Activated naive CD4-positive, alpha-beta T cell treated with anti-CD3 and anti-CD28 coated beads, Interleukin-2, amount 50 U/mL, for 24 hours (primary cell): ENCODE data around the gene KRTAP3-1.
"Not testable (repeated sequence)": the region's sequence is repeated elsewhere in the genome, so short reads cannot be mapped to it uniquely, and the experiment has no call there.

Source experiments
- H3K27ac Mint-ChIP-seq: one replicate; pipeline ENCODE4 v1.8.0; 2021; ENCODE audit warnings: mild to moderate bottlenecking, mixed read lengths
- H3K27me3 Mint-ChIP-seq: one replicate; pipeline ENCODE4 v1.8.0; 2021; ENCODE audit warnings: mixed read lengths
- H3K36me3 Mint-ChIP-seq: one replicate; pipeline ENCODE4 v1.8.0; 2021; ENCODE audit warnings: mixed read lengths
- H3K4me1 Mint-ChIP-seq: one replicate; pipeline ENCODE4 v1.8.0; 2021; ENCODE audit warnings: mixed read lengths
- H3K4me3 Mint-ChIP-seq: one replicate; pipeline ENCODE4 v1.8.0; 2021; ENCODE audit warnings: mild to moderate bottlenecking, mixed read lengths
- H3K9me3 Mint-ChIP-seq: one replicate; pipeline ENCODE4 v1.8.0; 2021; ENCODE audit warnings: mixed read lengths

The KRTAP3-1 gene

DNA sequence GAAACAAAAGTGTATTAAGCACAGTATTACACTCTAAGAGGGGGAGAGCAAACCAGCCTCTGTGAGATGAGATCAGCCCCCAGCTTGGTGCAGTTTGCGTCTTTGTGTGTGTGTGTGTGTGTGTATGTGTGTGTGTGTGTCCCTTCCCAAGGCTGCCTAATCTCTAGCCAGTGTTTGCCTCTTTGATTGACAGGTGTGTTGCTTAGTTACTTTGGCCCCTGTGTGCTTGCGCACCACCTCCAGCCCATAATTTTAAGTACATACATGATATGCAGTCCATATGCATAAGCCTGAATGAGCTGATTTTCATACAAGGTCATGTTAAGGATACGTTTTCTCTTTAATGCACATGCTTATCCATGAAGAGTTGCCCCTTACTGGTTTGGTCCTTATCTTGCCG is 7.1 kb downstream of the KRTAP3-1 start:
- H3K27me3 Mint-ChIP-seq, result peaks cover 9% of the 10 kb centered on the region
- H3K9me3 Mint-ChIP-seq, result no peaks in the 10 kb centered on the region
- no peaks in the 10 kb centered on the region for H3K4me1 Mint-ChIP-seq
- H3K27ac Mint-ChIP-seq, result no peak overlapping the region
- H3K4me3 Mint-ChIP-seq, result no peak overlapping the region
- peaks cover 2% of the 10 kb centered on the region for H3K36me3 Mint-ChIP-seq

DNA sequence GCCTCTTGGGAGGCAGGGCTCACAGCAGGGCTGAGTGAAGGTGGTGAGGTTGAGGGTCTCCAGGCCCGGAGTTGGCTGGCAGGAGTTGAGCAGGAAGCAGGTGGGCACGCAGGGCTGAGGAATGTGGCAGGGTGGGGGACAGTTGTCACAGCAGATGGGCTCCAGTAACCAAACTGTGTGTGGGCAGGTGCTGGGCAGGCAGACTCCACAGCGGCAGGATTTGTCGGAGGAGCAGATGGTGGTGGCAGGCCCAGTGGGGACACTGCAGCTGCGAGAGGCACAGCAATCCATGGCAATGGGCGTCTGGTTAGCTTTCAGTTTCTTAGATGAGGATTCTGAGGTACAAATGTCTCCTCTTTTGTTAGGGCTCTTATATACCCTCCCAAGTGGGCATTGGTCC is 9.4 kb downstream of the KRTAP3-1 start, which contains the start of gene KRTAP3-2:
TSS of gene KRTAP3-2 (minus strand) at position 344 of the 400 bp plus-strand sequence. CDS start at position 291, 53 bp downstream.
- not testable (repeated sequence) for H3K4me1 Mint-ChIP-seq, H3K4me3 Mint-ChIP-seq, H3K36me3 Mint-ChIP-seq, H3K27ac Mint-ChIP-seq, H3K9me3 Mint-ChIP-seq
- peaks cover 12% of the 10 kb centered on the region for H3K27me3 Mint-ChIP-seq

DNA sequence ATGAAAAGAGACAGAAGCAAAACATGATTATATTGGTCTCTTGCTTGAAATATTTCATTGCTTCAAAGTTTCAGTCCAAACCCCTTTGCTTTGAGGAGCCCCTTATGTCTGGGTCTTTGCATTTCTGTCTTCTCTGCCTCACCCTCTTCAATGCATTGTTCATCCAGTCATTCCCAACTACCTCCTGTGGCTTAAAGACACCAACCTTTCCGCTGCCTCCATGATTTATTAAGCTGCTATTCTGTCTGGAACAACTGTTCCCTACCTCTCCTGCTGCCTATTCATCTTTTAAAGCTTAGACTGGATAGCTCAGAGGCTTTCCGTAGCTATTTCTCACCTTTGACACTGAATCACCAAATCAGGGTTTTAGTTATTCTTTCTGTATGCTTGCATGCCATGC is 11.6 kb downstream of the KRTAP3-1 start:
- Mint-ChIP-seq H3K27ac (no peak overlapping the region), H3K9me3 (no peaks in the 10 kb centered on the region), H3K4me1 (no peaks in the 10 kb centered on the region), H3K36me3 (peaks cover 2% of the 10 kb centered on the region), H3K27me3 (peaks cover 20% of the 10 kb centered on the region), H3K4me3 (no peak overlapping the region)

DNA sequence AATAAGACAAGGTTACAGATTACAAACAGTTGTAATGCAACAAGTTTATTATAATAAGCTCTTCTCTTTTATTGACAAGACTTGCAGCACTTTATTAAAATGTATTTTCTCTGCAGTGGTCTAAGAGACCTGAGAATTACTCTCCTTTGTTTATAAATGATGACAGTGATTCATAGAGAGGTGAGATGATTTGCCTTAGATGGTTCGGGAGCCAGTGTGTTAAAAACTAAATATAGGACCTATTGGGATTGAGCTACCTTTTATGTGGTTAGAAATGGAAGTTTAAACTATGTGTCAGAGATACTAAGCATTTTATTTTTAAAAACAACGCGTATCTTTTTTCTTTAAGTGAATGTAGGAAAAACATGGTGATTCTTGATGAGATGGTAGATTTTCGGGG is 12.1 kb downstream of the KRTAP3-1 start:
- Mint-ChIP-seq H3K27me3 (peaks cover 23% of the 10 kb centered on the region), H3K4me3 (no peak overlapping the region), H3K36me3 (peaks cover 2% of the 10 kb centered on the region), H3K27ac (no peak overlapping the region), H3K4me1 (no peaks in the 10 kb centered on the region), H3K9me3 (no peaks in the 10 kb centered on the region)

DNA sequence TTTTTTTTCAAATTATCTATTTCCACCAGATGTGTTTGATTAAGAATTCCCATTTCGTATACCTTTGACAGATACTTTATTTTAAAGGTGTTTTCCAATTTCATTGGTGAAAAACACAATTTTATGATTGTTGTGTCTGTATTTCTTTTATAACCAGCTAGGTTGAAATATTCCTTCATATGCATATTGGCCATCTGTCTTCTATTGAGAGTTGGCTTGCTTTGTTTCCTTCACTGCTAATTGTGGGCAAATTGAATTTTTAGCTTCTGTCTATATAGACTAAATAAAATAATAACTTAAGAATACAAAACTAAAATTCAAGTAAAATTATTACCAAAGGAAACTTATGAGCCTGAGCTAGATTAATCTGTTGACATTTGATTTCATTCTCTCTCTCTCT is 13.8 kb downstream of the KRTAP3-1 start:
- Mint-ChIP-seq H3K4me3 (no peak overlapping the region), H3K27ac (no peak overlapping the region), H3K36me3 (peaks cover 2% of the 10 kb centered on the region), H3K27me3 (peaks cover 23% of the 10 kb centered on the region), H3K9me3 (no peaks in the 10 kb centered on the region), H3K4me1 (no peaks in the 10 kb centered on the region)

DNA sequence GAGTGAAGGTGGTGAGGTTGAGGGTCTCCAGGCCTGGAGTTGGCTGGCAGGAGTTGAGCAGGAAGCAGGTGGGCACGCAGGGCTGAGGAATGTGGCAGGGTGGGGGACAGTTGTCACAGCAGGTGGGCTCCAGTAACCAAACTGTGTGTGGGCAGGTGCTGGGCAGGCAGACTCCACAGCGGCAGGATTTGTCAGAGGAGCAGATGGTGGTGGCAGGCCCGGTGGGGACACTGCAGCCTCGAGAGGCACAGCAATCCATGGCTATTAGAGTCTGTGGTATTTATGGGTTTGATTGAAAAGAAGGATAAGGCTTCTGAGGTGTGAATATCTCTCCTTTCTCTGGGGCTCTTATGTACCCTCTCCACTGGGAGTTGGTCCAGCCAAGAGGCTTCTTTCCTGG is 15.1 kb downstream of the KRTAP3-1 start, which contains the start of gene KRTAP3-3:
TSS of gene KRTAP3-3 (minus strand) at position 326 of the 400 bp plus-strand sequence. CDS start at position 259, 67 bp downstream.
- no peak within 1 kb of the TSS for H3K27ac Mint-ChIP-seq
- no peak within 1 kb of the TSS for H3K4me3 Mint-ChIP-seq
- H3K4me1 Mint-ChIP-seq, result no peaks in the 10 kb centered on the region
- H3K27me3 Mint-ChIP-seq, result peaks cover 19% of the 10 kb centered on the region
- H3K36me3 Mint-ChIP-seq, result no peaks in the 10 kb centered on the region
- H3K9me3 Mint-ChIP-seq, result no peaks in the 10 kb centered on the region

DNA sequence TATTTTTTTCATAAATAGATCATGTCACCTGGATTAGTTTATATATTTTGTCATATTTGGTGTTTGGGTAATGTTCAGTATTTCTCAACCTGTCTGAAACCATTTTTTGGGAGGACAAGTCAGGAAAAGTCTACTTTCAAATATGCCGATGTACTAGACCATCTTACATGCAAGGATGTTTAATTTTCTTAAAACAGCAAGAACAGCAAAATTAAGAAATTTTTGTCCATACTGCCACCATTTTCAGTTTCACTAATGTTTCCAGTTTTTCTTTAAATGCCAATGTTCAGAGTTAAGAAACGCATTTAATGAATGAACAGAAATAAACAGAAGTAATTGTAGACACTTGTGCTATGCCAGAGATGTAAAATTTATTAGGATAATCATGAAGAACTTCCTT is 15.8 kb downstream of the KRTAP3-1 start:
- Mint-ChIP-seq H3K4me1 (no peaks in the 10 kb centered on the region), H3K36me3 (no peaks in the 10 kb centered on the region), H3K27me3 (peaks cover 16% of the 10 kb centered on the region), H3K27ac (no peak overlapping the region), H3K4me3 (no peak overlapping the region), H3K9me3 (no peaks in the 10 kb centered on the region)

DNA sequence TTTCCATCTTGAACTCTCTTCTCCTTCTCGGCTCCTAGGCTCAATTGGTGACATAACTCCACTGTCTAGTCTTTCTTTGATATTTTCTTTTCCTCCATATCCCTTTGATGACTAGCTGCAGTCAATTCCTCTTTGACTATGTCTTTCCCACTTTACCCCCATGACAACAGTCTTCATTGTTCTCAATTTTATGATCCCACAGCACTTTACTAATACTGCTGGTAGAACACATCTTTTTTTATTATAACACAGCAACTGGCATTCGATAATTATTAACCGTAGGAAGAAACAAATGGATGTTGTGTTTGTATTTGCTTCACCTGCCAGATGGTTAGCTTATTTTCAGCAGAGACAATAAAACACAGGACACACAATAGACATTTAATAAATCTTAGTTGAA is 16.3 kb downstream of the KRTAP3-1 start:
- Mint-ChIP-seq H3K4me1 (no peaks in the 10 kb centered on the region), H3K9me3 (no peaks in the 10 kb centered on the region), H3K27ac (no peak overlapping the region), H3K36me3 (no peaks in the 10 kb centered on the region), H3K27me3 (peaks cover 16% of the 10 kb centered on the region), H3K4me3 (no peak overlapping the region)

DNA sequence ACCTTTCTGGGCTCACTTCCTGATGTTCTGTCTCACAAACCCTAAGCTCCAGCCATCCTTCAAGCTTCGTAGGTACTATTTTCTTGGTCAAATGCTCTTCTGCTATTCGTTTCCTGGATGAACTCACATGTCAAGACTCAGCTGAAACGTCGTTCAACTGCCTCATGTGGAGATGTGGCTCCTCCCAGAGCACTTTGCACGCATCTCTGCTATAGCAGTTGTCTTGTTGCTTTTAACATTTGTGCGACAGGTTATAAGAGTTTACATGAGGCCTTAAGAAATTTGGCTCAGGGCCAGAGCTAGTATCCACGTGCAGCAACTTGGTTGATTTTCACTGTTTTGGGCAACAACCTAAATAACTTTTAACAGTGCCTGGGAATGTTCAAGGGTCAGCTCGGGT is 22.0 kb downstream of the KRTAP3-1 start:
- Mint-ChIP-seq H3K27me3 (peaks cover 2% of the 10 kb centered on the region), H3K9me3 (no peaks in the 10 kb centered on the region), H3K27ac (no peak overlapping the region), H3K36me3 (no peaks in the 10 kb centered on the region), H3K4me3 (no peak overlapping the region), H3K4me1 (no peaks in the 10 kb centered on the region)

DNA sequence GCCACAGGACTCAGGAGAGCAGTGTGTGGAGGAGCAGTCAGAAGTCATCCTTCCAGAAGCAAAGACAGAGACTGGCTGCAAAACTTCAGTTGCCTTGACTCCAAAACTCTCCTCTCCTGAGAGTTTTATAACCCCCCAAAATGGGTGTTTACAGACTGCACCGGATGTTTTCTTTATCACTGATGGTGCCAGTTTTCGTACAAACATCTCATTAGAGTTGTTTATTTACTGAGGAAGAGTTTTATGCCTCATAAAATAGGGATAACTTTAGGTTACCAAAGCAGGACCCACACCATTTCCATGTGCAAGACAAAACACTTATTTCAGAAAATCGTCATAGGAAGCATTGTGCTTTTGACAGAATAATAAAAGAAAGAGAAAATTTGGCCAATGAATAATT is 24.7 kb downstream of the KRTAP3-1 start, which contains the start of gene KRT40:
TSS of gene KRT40 (minus strand) at position 101 of the 400 bp plus-strand sequence. CDS start at position 48, 53 bp downstream.
- Mint-ChIP-seq H3K27ac (no peak within 1 kb of the TSS), H3K4me3 (no peak within 1 kb of the TSS), H3K4me1 (no peaks in the 10 kb centered on the region), H3K36me3 (no peaks in the 10 kb centered on the region), H3K27me3 (peaks cover 2% of the 10 kb centered on the region), H3K9me3 (no peaks in the 10 kb centered on the region)

DNA sequence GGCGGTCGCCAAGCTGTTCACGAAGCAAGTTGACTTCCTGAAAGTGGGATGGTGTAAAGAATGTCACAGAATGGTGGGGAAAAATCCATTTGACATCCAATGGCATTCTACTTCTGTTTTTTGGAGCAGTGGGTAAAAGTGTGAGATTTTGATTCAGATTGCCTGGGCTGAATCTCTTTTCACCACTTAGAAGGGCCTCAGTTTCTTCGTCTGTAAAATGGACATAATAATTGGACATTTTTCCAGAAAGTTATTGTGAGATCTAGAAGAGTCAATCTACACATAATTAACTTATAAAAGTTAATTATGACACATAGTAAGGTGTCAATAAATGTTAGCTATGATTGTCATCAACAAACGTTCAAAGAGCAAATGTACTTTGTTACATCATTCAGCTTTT is 27.8 kb downstream of the KRTAP3-1 start:
- Mint-ChIP-seq H3K4me3 (no peak overlapping the region), H3K36me3 (no peaks in the 10 kb centered on the region), H3K4me1 (no peaks in the 10 kb centered on the region), H3K27ac (no peak overlapping the region), H3K9me3 (no peaks in the 10 kb centered on the region), H3K27me3 (peaks cover 5% of the 10 kb centered on the region)

DNA sequence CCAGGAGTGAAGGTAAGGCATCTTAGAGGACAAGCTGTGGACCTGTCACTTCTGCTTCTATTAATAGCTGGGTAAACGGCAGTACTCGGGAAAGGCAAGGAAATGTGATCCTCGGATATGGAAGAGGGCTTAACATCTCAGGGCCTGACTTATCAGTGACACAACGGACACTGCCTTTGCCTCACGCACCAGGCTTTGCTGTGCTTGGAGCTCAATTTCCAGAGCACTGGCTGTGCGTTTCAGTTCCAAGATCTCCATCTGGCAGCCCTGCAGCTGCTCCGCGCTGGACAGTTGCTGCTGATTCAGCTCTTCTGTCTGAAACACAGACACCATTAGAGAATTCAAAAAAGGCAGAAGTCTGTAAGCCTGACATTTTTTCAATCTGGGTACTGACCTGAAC is 28.3 kb downstream of the KRTAP3-1 start:
- Mint-ChIP-seq H3K27ac (no peak overlapping the region), H3K36me3 (no peaks in the 10 kb centered on the region), H3K9me3 (no peaks in the 10 kb centered on the region), H3K4me3 (no peak overlapping the region), H3K27me3 (peaks cover 5% of the 10 kb centered on the region), H3K4me1 (no peaks in the 10 kb centered on the region)

DNA sequence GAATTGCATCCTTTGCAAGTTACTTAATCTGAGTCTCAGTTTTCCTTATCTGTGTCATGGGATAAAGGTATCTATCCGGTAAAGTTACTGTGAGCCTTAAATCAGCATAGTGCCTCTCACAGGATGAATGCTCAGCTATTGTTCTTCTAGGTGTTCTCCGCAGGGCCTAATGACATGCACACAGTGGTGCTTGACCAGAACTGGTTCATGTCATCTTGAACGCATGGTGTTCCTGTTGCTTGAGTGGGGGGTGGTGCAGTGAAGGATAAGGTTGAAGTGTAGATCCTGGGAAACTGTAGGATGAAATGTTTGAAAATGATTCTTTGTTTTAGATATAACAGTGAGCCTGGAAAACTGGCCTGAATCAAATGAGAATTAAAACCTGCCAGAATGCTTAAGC is 28.8 kb downstream of the KRTAP3-1 start:
- Mint-ChIP-seq H3K27me3 (peaks cover 7% of the 10 kb centered on the region), H3K27ac (no peak overlapping the region), H3K36me3 (no peaks in the 10 kb centered on the region), H3K9me3 (no peaks in the 10 kb centered on the region), H3K4me3 (no peak overlapping the region), H3K4me1 (no peaks in the 10 kb centered on the region)

DNA sequence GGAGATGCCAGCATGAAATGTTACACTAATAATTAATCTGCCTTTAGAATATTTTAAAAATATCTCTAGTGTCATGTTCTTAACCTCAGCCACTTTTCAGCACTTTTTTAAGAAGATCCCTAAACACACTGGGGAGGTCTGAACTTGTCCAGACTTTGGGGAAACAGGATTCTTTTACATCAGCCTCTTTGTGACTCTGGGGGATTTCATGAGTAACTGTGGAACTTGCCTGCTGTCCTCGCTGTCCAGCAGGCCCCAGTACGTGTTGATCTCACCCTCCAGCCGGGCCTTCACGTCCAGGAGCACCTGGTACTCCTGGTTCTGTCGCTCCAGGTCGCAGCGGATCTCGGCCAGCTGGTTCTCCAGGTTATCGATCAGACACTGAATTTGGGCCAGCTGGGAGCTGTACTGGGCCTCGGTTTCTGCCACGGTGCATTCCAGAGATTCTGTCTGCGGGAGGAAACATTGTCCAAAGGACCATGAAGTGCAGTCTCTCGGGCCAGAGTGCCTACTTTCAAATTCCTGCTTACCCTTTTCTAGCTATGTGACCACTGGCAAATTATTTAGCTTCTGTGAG is 30.3 kb downstream of the KRTAP3-1 start:
- Mint-ChIP-seq H3K27me3 (peaks cover 5% of the 10 kb centered on the region), H3K36me3 (no peaks in the 10 kb centered on the region), H3K4me1 (no peaks in the 10 kb centered on the region), H3K9me3 (no peaks in the 10 kb centered on the region), H3K27ac (no peak overlapping the region), H3K4me3 (no peak overlapping the region)

DNA sequence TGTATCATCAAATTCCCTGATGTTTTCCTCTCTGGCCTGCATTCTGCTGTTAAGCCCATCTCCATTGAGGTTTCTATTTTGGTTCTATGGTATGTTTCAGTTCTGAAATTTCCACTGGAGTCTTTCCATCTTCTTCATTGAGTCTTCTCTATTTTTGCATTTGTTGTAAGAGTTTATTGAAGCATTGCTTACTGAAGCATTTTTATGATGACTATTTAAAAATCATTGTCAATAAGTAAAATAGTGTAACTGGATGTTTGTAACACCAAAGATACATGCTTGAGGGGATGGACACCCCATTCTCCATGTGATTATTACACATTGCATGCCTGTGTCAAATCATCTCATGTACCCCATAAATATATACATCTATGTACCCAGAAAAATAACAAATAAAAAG is 33.4 kb downstream of the KRTAP3-1 start:
- Mint-ChIP-seq H3K27me3 (peaks cover 5% of the 10 kb centered on the region), H3K27ac (no peak overlapping the region), H3K4me1 (no peaks in the 10 kb centered on the region), H3K9me3 (no peaks in the 10 kb centered on the region), H3K36me3 (no peaks in the 10 kb centered on the region), H3K4me3 (no peak overlapping the region)

DNA sequence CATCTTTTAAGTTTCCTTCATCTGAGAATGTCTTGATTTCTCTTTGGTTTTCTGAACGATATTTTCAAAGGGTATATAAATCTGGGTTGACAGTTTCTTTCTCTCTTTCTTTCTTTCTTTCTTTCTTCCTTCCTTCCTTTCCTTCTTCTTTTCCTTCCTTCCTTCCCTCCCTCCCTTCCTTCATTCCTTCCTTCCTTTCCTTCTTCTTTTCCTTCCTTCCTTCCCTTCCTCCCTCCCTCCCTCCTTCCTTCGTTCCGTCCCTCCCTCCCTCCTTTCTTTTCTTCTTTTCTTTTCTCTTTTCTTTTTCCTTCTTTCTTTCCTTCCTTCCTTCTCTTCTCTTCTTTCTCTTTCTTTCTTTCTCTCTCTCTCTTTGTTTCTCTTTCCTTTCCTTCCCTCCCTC is 34.6 kb downstream of the KRTAP3-1 start:
- Mint-ChIP-seq H3K9me3 (no peaks in the 10 kb centered on the region), H3K36me3 (no peaks in the 10 kb centered on the region), H3K4me1 (no peaks in the 10 kb centered on the region), H3K27ac (no peak overlapping the region), H3K4me3 (no peak overlapping the region), H3K27me3 (peaks cover 5% of the 10 kb centered on the region)

DNA sequence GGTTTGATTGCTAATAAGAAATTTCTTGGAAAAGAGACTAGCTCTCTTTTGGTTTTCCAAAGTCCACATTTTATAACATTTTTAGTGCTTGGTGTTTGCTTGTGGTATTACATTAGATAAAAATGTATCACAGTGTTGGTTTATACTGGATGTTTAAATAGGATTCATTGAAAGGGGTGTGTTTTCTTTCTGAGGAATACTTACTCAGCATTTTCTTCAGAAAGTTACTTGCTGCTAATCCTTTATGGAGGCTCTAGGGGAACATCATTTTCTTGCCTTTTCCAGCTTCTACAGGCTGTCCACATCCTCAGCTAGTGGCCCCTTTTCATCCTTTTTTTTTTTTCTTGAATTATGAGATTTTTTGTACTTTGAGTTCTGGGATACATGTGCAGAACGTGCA is 41.3 kb downstream of the KRTAP3-1 start:
- Mint-ChIP-seq H3K4me1 (no peaks in the 10 kb centered on the region), H3K27ac (no peak overlapping the region), H3K27me3 (peaks cover 4% of the 10 kb centered on the region), H3K36me3 (no peaks in the 10 kb centered on the region), H3K4me3 (no peak overlapping the region), H3K9me3 (no peaks in the 10 kb centered on the region)
